ENCODE measurements around the gene OR51B4. TPM values are rescaled to one million over a fixed set of nuclear protein-coding genes. Genes with fewer than 3 reads are reported as not detected.
"Not testable (repeated sequence)": the region's sequence is repeated elsewhere in the genome, so short reads cannot be mapped to it uniquely, and the experiment has no call there.

OR51B4 gene
- total RNA-seq, 3 donors from 2014 or later, result 0.48 TPM; not detected in 2

DNA sequence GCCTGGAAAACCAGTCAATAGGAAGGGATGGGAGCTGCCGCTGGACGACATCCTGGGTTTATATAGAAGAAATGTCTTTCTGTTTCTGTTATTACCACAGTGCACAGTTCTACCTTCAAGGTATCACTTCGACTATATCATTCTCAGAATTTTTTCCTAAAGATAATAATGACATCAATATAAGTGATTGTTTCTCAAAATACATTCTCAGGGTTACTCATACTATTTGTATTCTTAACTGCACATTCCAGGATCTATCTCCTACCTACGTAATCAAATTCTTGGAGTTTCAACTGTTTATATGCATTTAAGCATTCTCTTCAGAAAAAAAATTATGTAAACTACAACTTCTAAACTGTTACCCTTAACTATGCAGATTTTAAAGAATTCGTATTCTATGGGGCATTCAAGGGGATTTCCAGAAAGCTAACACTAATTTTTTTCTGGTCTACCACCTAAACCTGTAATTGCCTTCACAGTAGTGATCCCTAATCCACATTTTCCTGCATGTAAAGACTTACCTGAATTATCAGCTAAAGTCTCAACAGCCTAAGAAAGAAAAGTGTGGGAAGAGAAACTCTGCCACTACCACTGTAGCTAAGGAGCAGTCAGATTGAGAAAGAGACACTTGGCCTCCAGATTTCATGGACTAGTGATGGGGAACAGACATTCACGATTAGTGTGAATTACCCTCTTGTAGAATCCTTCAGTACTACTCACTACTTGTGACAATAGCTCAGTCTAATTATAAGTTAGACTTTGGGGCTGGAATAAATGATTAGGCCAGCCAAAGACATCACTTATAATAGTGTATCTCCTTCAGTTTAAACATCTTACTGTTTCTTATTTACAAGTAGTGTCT lies 42.0 kb upstream of the OR51B4 start, which contains the start of gene OR51B5:
Gene OR51B5 (minus strand): TSS at position 51 of the 862 bp plus-strand sequence. CDS start 0 bp downstream, at position 51.
- no peaks in the 10 kb centered on the region for H3K36me3 ChIP-seq
- no peak within 1 kb of the TSS for H3K27ac ChIP-seq
- no peaks in the 10 kb centered on the region for H3K9me3 ChIP-seq
- H3K4me1 ChIP-seq, result no peaks in the 10 kb centered on the region
- intact Hi-C loops (cut with DNase I; ENCODE audit: low total_unique reads), result no loop called here
- TF ChIP-seq POLR2AphosphoS5 (IDR thresholded peaks at IDR 0.05) (no peak), POLR2A (IDR thresholded peaks at IDR 0.05) (no peak)
- TF ChIP-seq, protein P1, sequence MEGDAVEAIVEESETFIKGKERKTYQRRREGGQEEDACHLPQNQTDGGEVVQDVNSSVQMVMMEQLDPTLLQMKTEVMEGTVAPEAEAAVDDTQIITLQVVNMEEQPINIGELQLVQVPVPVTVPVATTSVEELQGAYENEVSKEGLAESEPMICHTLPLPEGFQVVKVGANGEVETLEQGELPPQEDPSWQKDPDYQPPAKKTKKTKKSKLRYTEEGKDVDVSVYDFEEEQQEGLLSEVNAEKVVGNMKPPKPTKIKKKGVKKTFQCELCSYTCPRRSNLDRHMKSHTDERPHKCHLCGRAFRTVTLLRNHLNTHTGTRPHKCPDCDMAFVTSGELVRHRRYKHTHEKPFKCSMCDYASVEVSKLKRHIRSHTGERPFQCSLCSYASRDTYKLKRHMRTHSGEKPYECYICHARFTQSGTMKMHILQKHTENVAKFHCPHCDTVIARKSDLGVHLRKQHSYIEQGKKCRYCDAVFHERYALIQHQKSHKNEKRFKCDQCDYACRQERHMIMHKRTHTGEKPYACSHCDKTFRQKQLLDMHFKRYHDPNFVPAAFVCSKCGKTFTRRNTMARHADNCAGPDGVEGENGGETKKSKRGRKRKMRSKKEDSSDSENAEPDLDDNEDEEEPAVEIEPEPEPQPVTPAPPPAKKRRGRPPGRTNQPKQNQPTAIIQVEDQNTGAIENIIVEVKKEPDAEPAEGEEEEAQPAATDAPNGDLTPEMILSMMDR (IDR thresholded peaks at IDR 0.05), result no peak
- DNase-seq (ENCODE audit: low spot score in 2 of 2), result no peak
- no peak within 1 kb of the TSS for H3K4me3 ChIP-seq
- no peaks in the 10 kb centered on the region for H3K27me3 ChIP-seq

DNA sequence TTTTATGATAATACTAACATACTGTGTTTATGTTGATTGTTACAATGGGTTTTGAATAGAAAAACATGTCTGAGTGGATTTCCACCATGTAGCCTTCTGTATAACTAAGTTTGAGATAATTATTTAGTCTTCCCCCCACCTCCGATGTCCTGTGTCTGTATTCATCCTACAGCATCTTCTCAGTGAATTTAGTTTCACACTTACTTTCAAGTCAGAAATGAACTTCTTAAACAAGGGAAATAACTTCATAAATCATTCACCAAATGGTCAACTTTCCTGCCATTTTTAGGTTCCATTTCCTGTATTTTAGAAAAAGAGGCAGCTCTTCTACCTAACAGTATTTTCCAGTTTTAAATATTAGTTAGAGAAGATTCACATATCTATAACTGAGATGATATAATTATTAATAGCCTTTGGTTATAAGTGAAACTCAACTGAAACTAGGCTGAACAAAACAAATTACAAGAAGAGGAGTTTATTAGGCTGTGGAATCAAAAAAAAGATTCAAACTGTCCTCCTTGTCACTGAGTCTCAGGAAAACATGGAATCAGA lies 38.1 kb upstream of the OR51B4 start:
- Histone ChIP-seq H3K4me1 (no peaks in the 10 kb centered on the region), H3K4me3 (no peak overlapping the region), H3K36me3 (no peaks in the 10 kb centered on the region), H3K9me3 (no peaks in the 10 kb centered on the region), H3K27ac (no peak overlapping the region), H3K27me3 (no peaks in the 10 kb centered on the region)
- intact Hi-C loops (cut with DNase I; ENCODE audit: low total_unique reads), result no loop called here
- TF ChIP-seq POLR2AphosphoS5 (IDR thresholded peaks at IDR 0.05), result no peak
- no peak for TF ChIP-seq POLR2A (IDR thresholded peaks at IDR 0.05)
- TF ChIP-seq, protein P1 (IDR thresholded peaks at IDR 0.05), result no peak
- DNase-seq (ENCODE audit: low spot score in 2 of 2), result no peak

DNA sequence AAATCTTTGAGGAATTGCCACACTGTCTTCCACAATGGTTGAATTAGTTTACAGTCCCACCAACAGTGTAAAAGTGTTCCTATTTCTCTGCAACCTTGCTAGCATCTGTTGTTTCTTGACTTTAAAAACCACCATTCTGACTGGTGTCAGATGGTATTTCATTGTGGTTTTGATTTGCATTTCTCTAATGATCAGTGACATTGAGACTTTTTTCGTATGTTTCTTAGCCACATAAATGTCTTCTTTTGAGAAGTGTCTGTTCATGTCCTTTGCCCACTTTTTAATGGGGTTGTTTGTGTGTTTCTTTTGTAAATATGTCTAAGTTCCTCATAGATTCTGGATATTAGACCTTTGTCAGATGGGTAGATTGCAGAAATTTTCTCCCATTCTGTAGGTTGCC lies 35.5 kb upstream of the OR51B4 start:
- H3K4me1 ChIP-seq; H3K36me3 ChIP-seq; intact Hi-C loops (cut with DNase I; ENCODE audit: low total_unique reads); H3K27me3 ChIP-seq; H3K27ac ChIP-seq; DNase-seq (ENCODE audit: low spot score in 2 of 2); H3K4me3 ChIP-seq; H3K9me3 ChIP-seq: not testable (repeated sequence)

DNA sequence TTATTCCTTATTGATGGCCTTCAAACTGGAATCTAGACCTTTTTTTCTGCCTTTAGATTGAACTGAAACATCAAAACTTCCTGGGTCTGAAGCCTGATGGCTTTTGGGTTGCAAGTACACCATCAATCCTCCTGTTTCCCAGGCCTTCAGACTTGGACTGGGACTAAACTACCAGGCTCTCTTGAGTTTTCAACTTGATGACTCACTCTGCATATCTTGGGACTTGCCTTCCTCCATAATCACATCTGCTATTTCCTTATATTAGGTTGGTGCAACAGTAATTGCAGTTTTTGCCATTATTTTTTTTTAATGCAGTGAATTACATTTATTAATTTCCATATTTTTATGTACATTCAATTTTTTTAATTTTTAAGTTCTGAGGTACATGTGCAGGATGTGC lies 34.6 kb upstream of the OR51B4 start:
- no peaks in the 10 kb centered on the region for H3K4me1 ChIP-seq
- H3K9me3 ChIP-seq, result no peaks in the 10 kb centered on the region
- no peak for DNase-seq (ENCODE audit: low spot score in 2 of 2)
- intact Hi-C loops (cut with DNase I; ENCODE audit: low total_unique reads), result no loop called here
- H3K36me3 ChIP-seq, result no peaks in the 10 kb centered on the region
- no peak overlapping the region for H3K27ac ChIP-seq
- TF ChIP-seq POLR2AphosphoS5 (IDR thresholded peaks at IDR 0.05), result no peak
- TF ChIP-seq, protein P1 (IDR thresholded peaks at IDR 0.05), result no peak
- H3K4me3 ChIP-seq, result no peak overlapping the region
- no peaks in the 10 kb centered on the region for H3K27me3 ChIP-seq

DNA sequence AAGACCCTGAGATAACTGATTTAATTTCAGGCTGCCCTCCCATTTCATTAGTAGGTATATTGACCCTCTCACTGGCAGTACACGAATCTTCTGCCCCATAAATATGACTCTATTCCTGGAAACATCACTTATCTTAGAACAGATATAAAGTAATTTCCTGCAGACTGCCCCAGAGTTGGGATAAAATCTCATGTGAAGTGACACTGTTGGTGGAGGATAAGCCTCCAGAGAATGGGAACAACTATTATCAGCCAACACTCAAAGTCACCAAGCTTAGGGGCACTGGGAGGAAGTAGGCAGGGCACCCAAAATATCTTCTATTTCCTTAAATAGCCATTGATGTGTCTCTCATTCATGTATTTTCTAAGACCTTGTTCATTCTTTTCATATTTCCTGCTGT lies 33.4 kb upstream of the OR51B4 start:
- Histone ChIP-seq H3K27me3 (no peaks in the 10 kb centered on the region), H3K9me3 (no peaks in the 10 kb centered on the region), H3K27ac (no peak overlapping the region), H3K4me3 (no peak overlapping the region), H3K36me3 (no peaks in the 10 kb centered on the region), H3K4me1 (no peaks in the 10 kb centered on the region)
- TF ChIP-seq POLR2A (IDR thresholded peaks at IDR 0.05), result no peak
- TF ChIP-seq, protein P1 (IDR thresholded peaks at IDR 0.05), result no peak
- no peak for TF ChIP-seq POLR2AphosphoS5 (IDR thresholded peaks at IDR 0.05)
- intact Hi-C loops (cut with DNase I; ENCODE audit: low total_unique reads), result no loop called here
- no peak for DNase-seq (ENCODE audit: low spot score in 2 of 2)

Data from breast epithelium (tissue), 4 donors.